ENCODE measurements around the gene LRRC45.

GRCh38 chr17:82052638-82053059 lies 29.5 kb downstream of the LRRC45 start:
- TF ChIP-seq CTCF (IDR thresholded peaks at IDR 0.05), result no peak
- TF ChIP-seq EP300 (IDR thresholded peaks at IDR 0.05), result no peak

All from stomach (tissue), 4 donors.